SK-N-SH treated with all-trans-retinoic acid at 6 μM for 48 hours (cell line): ENCODE measurements around the gene FDX1.

Experiments
- ATAC-seq: fragments of 200-7000 bp; cut with Tn5 transposase; 3 replicates; pipeline ENCODE4 v1.9.1; 2020; ENCODE audit warnings: mild to moderate bottlenecking, moderate library complexity
- ARNTL ChIP-seq: fragments of 450-650 bp; formaldehyde crosslinking; IDR thresholded peaks from 2 replicates; pipeline ENCODE4 v1.5.0; 2020; ENCODE audit warnings: low read depth, mild to moderate bottlenecking, moderate library complexity, borderline replicate concordance
- BACH2 ChIP-seq: fragments of 250-450 bp; sonication (Bioruptor Pico); IDR thresholded peaks from 2 replicates; pipeline ENCODE4 v1.9.0; 2021; ENCODE audit warnings: mild to moderate bottlenecking, borderline replicate concordance
- CREB5 ChIP-seq: fragments of 250-450 bp; sonication (Bioruptor Pico); IDR thresholded peaks from 2 replicates; pipeline ENCODE4 v1.5.1; 2020; ENCODE audit warnings: low read depth, mild to moderate bottlenecking, moderate library complexity
- CSDC2 ChIP-seq: fragments of 250-450 bp; sonication (Bioruptor Pico); IDR thresholded peaks from 2 replicates; pipeline ENCODE4 v1.5.0; 2020; ENCODE audit warnings: mild to moderate bottlenecking, moderate library complexity
- CSRNP3 ChIP-seq: fragments of 250-450 bp; sonication (Bioruptor Pico); IDR thresholded peaks from 2 replicates; pipeline ENCODE4 v1.5.1; 2021; ENCODE audit warnings: mild to moderate bottlenecking, moderate library complexity
- ESRRG ChIP-seq: fragments of 250-450 bp; sonication (Bioruptor Pico); IDR thresholded peaks from 2 replicates; pipeline ENCODE4 v1.6.1; 2021; ENCODE audit warnings: mild to moderate bottlenecking
- GLIS3 ChIP-seq: fragments of 250-450 bp; sonication (Bioruptor Pico); IDR thresholded peaks from 2 replicates; pipeline ENCODE4 v1.5.0; 2020; ENCODE audit warnings: mild to moderate bottlenecking, moderate library complexity
- ISL1 ChIP-seq: fragments of 250-450 bp; sonication (Bioruptor Pico); IDR thresholded peaks from 2 replicates; pipeline ENCODE4 v2.1.2; 2022; ENCODE audit warnings: mild to moderate bottlenecking, moderate library complexity
- OSR1 ChIP-seq: fragments of 250-450 bp; sonication (Bioruptor Pico); IDR thresholded peaks from 2 replicates; pipeline ENCODE4 v1.8.0; 2022; ENCODE audit warnings: moderate library complexity, mild to moderate bottlenecking, inconsistent platforms
- POU6F1 ChIP-seq: fragments of 250-450 bp; sonication (Bioruptor Pico); IDR thresholded peaks from 2 replicates; pipeline ENCODE4 v1.8.0; 2021; ENCODE audit warnings: low read depth, mild to moderate bottlenecking, moderate library complexity, borderline replicate concordance
- PPARA ChIP-seq: fragments of 250-450 bp; sonication (Bioruptor Pico); IDR thresholded peaks from 2 replicates; pipeline ENCODE4 v1.5.0; 2020; ENCODE audit warnings: mild to moderate bottlenecking, borderline replicate concordance
- RARB ChIP-seq: fragments of 250-450 bp; sonication (Bioruptor Pico); IDR thresholded peaks from 2 replicates; pipeline ENCODE4 v1.8.0; 2021; ENCODE audit warnings: mild to moderate bottlenecking, moderate library complexity
- SNAI2 ChIP-seq: fragments of 250-450 bp; sonication (Bioruptor Pico); IDR thresholded peaks from 2 replicates; pipeline ENCODE4 v1.5.0; 2020; ENCODE audit warnings: mild to moderate bottlenecking, moderate library complexity
- TCF4 ChIP-seq: fragments of 250-450 bp; sonication (Bioruptor Pico); IDR thresholded peaks from 2 replicates; pipeline ENCODE4 v1.8.0; 2021; ENCODE audit warnings: mild to moderate bottlenecking, moderate library complexity, borderline replicate concordance
- TOX ChIP-seq: fragments of 250-450 bp; sonication (Bioruptor Pico); IDR thresholded peaks from 2 replicates; pipeline ENCODE4 v1.8.0; 2021; ENCODE audit warnings: mild to moderate bottlenecking, moderate library complexity, borderline replicate concordance
- TSHZ2 ChIP-seq: fragments of 250-450 bp; sonication (Bioruptor Pico); IDR thresholded peaks from 2 replicates; pipeline ENCODE4 v1.5.0; 2020; ENCODE audit warnings: mild to moderate bottlenecking, moderate library complexity
- ZC3H10 ChIP-seq: fragments of 250-450 bp; sonication (Bioruptor Pico); IDR thresholded peaks from 2 replicates; pipeline ENCODE4 v1.5.1; 2021; ENCODE audit warnings: mild to moderate bottlenecking, moderate library complexity
- ZFP3 ChIP-seq: fragments of 250-450 bp; sonication (Bioruptor Pico); IDR thresholded peaks from 2 replicates; pipeline ENCODE4 v1.5.0; 2020; ENCODE audit warnings: mild to moderate bottlenecking, moderate library complexity
- ZFP30 ChIP-seq: fragments of 450-650 bp; formaldehyde crosslinking; IDR thresholded peaks from 2 replicates; pipeline ENCODE4 v1.5.0; 2022; ENCODE audit warnings: mild to moderate bottlenecking, moderate library complexity
- ZNF565 ChIP-seq: fragments of 450-650 bp; formaldehyde crosslinking; conservative IDR thresholded peaks from 2 replicates; pipeline ENCODE4 v1.5.0; 2020; ENCODE audit warnings: low read depth, mild to moderate bottlenecking, moderate library complexity
- ZNF70 ChIP-seq: fragments of 450-650 bp; formaldehyde crosslinking; IDR thresholded peaks from 2 replicates; pipeline ENCODE4 v1.5.0; 2020; ENCODE audit warnings: mild to moderate bottlenecking, moderate library complexity
- ZNF8 ChIP-seq: fragments of 450-650 bp; formaldehyde crosslinking; IDR thresholded peaks from 2 replicates; pipeline ENCODE4 v1.5.0; 2020; ENCODE audit warnings: mild to moderate bottlenecking, moderate library complexity

The FDX1 gene

GRCh38 chr11:110407315-110407714 is 22.4 kb upstream of the FDX1 start:
- TF ChIP-seq SNAI2 (CRISPR knock-in tag) = no peak
- TF ChIP-seq CSRNP3 = no peak
- TF ChIP-seq ISL1 = no peak
- TF ChIP-seq PPARA (CRISPR knock-in tag) = no peak
- TF ChIP-seq ZFP3 (CRISPR knock-in tag) = no peak
- TF ChIP-seq ZC3H10 = no peak
- no peak for TF ChIP-seq ARNTL (CRISPR knock-in tag)
- TF ChIP-seq ZFP30 (CRISPR knock-in tag) = no peak
- no peak for ATAC-seq

GRCh38 chr11:110409174-110409573 is 20.6 kb upstream of the FDX1 start:
- ATAC-seq = no peak
- TF ChIP-seq TCF4 (no peak), ZNF8 (CRISPR knock-in tag) (no peak), CSDC2 (CRISPR knock-in tag) (no peak), CSRNP3 (no peak), RARB (CRISPR knock-in tag) (no peak), CREB5 (CRISPR knock-in tag) (no peak), ZNF565 (CRISPR knock-in tag) (no peak), ZFP3 (CRISPR knock-in tag) (no peak), ZFP30 (CRISPR knock-in tag) (no peak), ZNF70 (CRISPR knock-in tag) (no peak), ISL1 (no peak), TOX (CRISPR knock-in tag) (no peak), OSR1 (no peak), ZC3H10 (no peak), ARNTL (CRISPR knock-in tag) (no peak), ESRRG (CRISPR knock-in tag) (no peak), TSHZ2 (no peak)
- TF ChIP-seq, all 23 proteins: peak for 0

- no peak for ATAC-seq
- TF ChIP-seq CSRNP3 (no peak), ISL1 (no peak), POU6F1 (CRISPR knock-in tag) (no peak), PPARA (CRISPR knock-in tag) (no peak), TOX (CRISPR knock-in tag) (no peak), ARNTL (CRISPR knock-in tag) (no peak), CREB5 (CRISPR knock-in tag) (no peak), ZNF565 (CRISPR knock-in tag) (no peak), GLIS3 (CRISPR knock-in tag) (no peak), TSHZ2 (no peak), BACH2 (CRISPR knock-in tag) (no peak)
- TF ChIP-seq, all 23 proteins: peak for 0
Measured at GRCh38 chr11:110410651-110411050, 19.1 kb upstream of the FDX1 start.
